ENCODE data around the gene SLC12A7. TPM values are rescaled to one million over a fixed set of nuclear protein-coding genes. Genes with fewer than 3 reads are reported as not detected.
A peak's percentile ranks its signal among the peaks of the same experiment; 100 is the strongest.

SLC12A7 gene
- total and polyA plus RNA-seq, 9 of the 15 experiments (the other 6 are each of a cell fraction or from before 2014, with no cell fraction given) = 0.01 to 3.1 (median 0.56) TPM

DNA sequence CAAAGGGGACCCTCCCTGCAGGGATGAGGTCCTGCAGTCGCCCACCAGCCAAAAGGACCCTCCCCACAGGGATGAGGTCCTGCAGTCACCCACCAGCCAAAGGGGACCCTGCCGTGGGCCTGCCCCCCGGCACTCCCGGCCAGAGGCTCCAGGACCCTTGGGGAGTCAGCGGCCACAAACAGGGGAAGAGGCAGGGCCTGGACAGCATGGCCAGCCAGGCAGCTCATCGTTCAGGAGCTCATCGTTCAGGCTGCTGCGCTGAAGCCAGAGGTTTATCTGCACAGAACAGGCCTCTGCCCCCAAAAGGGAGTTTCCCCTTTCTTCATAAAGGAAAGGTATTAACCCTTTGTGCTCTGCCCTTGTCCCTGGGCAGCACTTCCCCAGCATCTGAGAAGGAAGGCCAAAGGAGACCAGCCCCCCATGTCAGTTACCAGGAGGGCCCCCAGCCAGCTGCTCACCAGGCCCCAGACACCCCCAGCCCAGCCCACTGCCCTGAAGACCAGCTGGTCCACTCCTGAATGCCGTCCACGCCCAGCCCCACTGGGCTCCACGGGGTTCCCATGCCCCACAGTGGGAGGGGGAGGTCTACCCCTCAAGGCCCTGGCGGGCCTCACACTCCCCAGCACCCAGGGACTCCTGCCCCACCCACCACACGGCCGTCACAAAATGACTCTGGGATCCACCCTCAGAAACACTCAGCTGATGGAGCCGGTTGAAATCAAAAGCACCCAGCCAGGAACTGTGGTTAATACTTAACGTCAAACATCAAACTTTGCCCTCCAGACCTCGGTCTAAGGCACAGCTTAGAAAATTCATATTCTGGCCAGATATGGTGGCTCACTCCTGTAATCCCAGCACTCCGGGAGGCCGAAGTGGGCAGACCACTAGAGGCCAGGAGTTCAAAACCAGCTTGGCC, 6.3 kb downstream of the SLC12A7 start (continued):
- peak; percentile 85 for TF ChIP-seq KLF16 (IDR thresholded peaks at IDR 0.05)
- peak; percentile 49; the same call in 1 of the 2 replicates for TF ChIP-seq GABPB1 (CRISPR knock-in tag; IDR thresholded peaks at IDR 0.05)
- TF ChIP-seq ERF (CRISPR knock-in tag; IDR thresholded peaks at IDR 0.05) = no peak
- TF ChIP-seq ZNF766 (CRISPR knock-in tag; conservative IDR thresholded peaks at IDR 0.05) = peak; percentile 90
- TF ChIP-seq, protein P1, sequence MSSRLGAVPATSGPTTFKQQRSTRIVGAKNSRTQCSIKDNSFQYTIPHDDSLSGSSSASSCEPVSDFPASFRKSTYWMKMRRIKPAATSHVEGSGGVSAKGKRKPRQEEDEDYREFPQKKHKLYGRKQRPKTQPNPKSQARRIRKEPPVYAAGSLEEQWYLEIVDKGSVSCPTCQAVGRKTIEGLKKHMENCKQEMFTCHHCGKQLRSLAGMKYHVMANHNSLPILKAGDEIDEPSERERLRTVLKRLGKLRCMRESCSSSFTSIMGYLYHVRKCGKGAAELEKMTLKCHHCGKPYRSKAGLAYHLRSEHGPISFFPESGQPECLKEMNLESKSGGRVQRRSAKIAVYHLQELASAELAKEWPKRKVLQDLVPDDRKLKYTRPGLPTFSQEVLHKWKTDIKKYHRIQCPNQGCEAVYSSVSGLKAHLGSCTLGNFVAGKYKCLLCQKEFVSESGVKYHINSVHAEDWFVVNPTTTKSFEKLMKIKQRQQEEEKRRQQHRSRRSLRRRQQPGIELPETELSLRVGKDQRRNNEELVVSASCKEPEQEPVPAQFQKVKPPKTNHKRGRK (tag; IDR thresholded peaks at IDR 0.05) = no peak
- TF ChIP-seq, protein P2, sequence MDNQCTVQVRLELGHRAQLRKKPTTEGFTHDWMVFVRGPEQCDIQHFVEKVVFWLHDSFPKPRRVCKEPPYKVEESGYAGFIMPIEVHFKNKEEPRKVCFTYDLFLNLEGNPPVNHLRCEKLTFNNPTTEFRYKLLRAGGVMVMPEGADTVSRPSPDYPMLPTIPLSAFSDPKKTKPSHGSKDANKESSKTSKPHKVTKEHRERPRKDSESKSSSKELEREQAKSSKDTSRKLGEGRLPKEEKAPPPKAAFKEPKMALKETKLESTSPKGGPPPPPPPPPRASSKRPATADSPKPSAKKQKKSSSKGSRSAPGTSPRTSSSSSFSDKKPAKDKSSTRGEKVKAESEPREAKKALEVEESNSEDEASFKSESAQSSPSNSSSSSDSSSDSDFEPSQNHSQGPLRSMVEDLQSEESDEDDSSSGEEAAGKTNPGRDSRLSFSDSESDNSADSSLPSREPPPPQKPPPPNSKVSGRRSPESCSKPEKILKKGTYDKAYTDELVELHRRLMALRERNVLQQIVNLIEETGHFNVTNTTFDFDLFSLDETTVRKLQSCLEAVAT (IDR thresholded peaks at IDR 0.05) = peak in 1 of 2 experiments; percentile 99; a peak in 2 of 4 replicates
- no peak for TF ChIP-seq SMAD3 (CRISPR knock-in tag; conservative IDR thresholded peaks at IDR 0.05)
- no peak for TF ChIP-seq SNIP1 (IDR thresholded peaks at IDR 0.05; ENCODE audit: low read depth)
- no peak for TF ChIP-seq ZNF282 (CRISPR knock-in tag; IDR thresholded peaks at IDR 0.05)
- TF ChIP-seq NR2C1 (IDR thresholded peaks at IDR 0.05) = no peak
- TF ChIP-seq NR2C1 (tag; IDR thresholded peaks at IDR 0.05) = peak; percentile 48; the same call in 1 of the 2 replicates
- TF ChIP-seq CXXC5 (CRISPR knock-in tag; IDR thresholded peaks at IDR 0.05) = peak; percentile 72
- peak; percentile 17 to 83; a peak in 3 of 4 replicates for TF ChIP-seq RCOR1 (IDR thresholded peaks at IDR 0.05; ENCODE audit: borderline replicate concordance in 1 of 2, low read depth in 2 of 2, low read length in 2 of 2)
- peak; percentile 70 for TF ChIP-seq DACH1 (IDR thresholded peaks at IDR 0.05; ENCODE audit: partially characterized antibody)
- TF ChIP-seq, protein P3, sequence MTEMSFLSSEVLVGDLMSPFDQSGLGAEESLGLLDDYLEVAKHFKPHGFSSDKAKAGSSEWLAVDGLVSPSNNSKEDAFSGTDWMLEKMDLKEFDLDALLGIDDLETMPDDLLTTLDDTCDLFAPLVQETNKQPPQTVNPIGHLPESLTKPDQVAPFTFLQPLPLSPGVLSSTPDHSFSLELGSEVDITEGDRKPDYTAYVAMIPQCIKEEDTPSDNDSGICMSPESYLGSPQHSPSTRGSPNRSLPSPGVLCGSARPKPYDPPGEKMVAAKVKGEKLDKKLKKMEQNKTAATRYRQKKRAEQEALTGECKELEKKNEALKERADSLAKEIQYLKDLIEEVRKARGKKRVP (CRISPR knock-in tag; IDR thresholded peaks at IDR 0.05) = peak; percentile 48; the same call in 1 of the 2 replicates
- TF ChIP-seq KDM5B (IDR thresholded peaks at IDR 0.05; ENCODE audit: insufficient replicate concordance, low read depth, low read length) = peak; percentile 30
- TF ChIP-seq CBX3 (IDR thresholded peaks at IDR 0.05; ENCODE audit: borderline replicate concordance in 1 of 2, low read length in 2 of 2) = peak in 1 of 2 experiments; percentile 81; a peak in 1 of 3 replicates
- TF ChIP-seq GATA2 (CRISPR knock-in tag; IDR thresholded peaks at IDR 0.05) = peak; percentile 82
- no peak for TF ChIP-seq MEIS2 (IDR thresholded peaks at IDR 0.05; ENCODE audit: partially characterized antibody)
- TF ChIP-seq, protein P4, sequence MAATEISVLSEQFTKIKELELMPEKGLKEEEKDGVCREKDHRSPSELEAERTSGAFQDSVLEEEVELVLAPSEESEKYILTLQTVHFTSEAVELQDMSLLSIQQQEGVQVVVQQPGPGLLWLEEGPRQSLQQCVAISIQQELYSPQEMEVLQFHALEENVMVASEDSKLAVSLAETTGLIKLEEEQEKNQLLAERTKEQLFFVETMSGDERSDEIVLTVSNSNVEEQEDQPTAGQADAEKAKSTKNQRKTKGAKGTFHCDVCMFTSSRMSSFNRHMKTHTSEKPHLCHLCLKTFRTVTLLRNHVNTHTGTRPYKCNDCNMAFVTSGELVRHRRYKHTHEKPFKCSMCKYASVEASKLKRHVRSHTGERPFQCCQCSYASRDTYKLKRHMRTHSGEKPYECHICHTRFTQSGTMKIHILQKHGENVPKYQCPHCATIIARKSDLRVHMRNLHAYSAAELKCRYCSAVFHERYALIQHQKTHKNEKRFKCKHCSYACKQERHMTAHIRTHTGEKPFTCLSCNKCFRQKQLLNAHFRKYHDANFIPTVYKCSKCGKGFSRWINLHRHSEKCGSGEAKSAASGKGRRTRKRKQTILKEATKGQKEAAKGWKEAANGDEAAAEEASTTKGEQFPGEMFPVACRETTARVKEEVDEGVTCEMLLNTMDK (IDR thresholded peaks at IDR 0.05; ENCODE audit: borderline replicate concordance, insufficient read depth, low read depth, low read length, poor library complexity, severe bottlenecking) = no peak
- TF ChIP-seq ZNF174 (CRISPR knock-in tag; IDR thresholded peaks at IDR 0.05) = no peak

Measured in K562 (cell line).